Ishikawa (cell line): ENCODE measurements around the gene JMJD1C.

Experiments
- CEBPB ChIP-seq: IDR thresholded peaks from 2 replicates; pipeline ENCODE4 v1.6.1; 2012
- CREB1 ChIP-seq: IDR thresholded peaks from 2 replicates; pipeline ENCODE4 v1.6.1; 2012; ENCODE audit warnings: low read depth
- EGR1 ChIP-seq: IDR thresholded peaks from 2 replicates; pipeline ENCODE4 v1.6.1; 2012
- EP300 ChIP-seq: IDR thresholded peaks from 2 replicates; pipeline ENCODE4 v1.6.1; 2012; ENCODE audit warnings: borderline replicate concordance
- FOXM1 ChIP-seq: IDR thresholded peaks from 2 replicates; pipeline ENCODE4 v1.6.1; 2012; ENCODE audit warnings: low read depth, borderline replicate concordance
- NFIC ChIP-seq: IDR thresholded peaks from 2 replicates; pipeline ENCODE4 v1.6.1; 2012
- RAD21 ChIP-seq: IDR thresholded peaks from 2 replicates; pipeline ENCODE4 v1.6.1; 2012; ENCODE audit warnings: low read depth
- REST ChIP-seq: IDR thresholded peaks from 2 replicates; pipeline ENCODE4 v1.6.1; 2012; ENCODE audit warnings: low read depth, mild to moderate bottlenecking
- TAF1 ChIP-seq: IDR thresholded peaks from 2 replicates; pipeline ENCODE4 v1.6.1; 2012; ENCODE audit warnings: low read depth, mild to moderate bottlenecking
- TCF12 ChIP-seq: IDR thresholded peaks from 2 replicates; pipeline ENCODE4 v1.6.1; 2012; ENCODE audit warnings: low read depth
- TEAD4 ChIP-seq: IDR thresholded peaks from 2 replicates; pipeline ENCODE4 v1.6.1; 2012
- USF1 ChIP-seq: IDR thresholded peaks from 2 replicates; pipeline ENCODE4 v1.6.1; 2012
- YY1 ChIP-seq: IDR thresholded peaks from 2 replicates; pipeline ENCODE4 v1.6.1; 2012; ENCODE audit warnings: low read depth
- ZBTB7A ChIP-seq: IDR thresholded peaks from 2 replicates; pipeline ENCODE4 v1.6.1; 2012; ENCODE audit warnings: low read depth
- TF ChIP-seq, protein P1 (sequence below): IDR thresholded peaks from 2 replicates; pipeline ENCODE4 v1.6.1; 2012

JMJD1C gene

GRCh38 chr10:63462442-63462841 lies 3.3 kb downstream of the JMJD1C start:
- TF ChIP-seq CEBPB = no peak
- no peak for TF ChIP-seq NFIC
- no peak for TF ChIP-seq RAD21
- no peak for TF ChIP-seq REST
- TF ChIP-seq EGR1 = no peak
- TF ChIP-seq CREB1 = no peak
- TF ChIP-seq TAF1 = no peak
- TF ChIP-seq, protein P1, sequence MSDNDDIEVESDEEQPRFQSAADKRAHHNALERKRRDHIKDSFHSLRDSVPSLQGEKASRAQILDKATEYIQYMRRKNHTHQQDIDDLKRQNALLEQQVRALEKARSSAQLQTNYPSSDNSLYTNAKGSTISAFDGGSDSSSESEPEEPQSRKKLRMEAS = no peak
- TF ChIP-seq ZBTB7A = no peak
- no peak for TF ChIP-seq TCF12
- no peak for TF ChIP-seq TEAD4
- no peak for TF ChIP-seq YY1
- no peak for TF ChIP-seq EP300
- no peak for TF ChIP-seq FOXM1
- no peak for TF ChIP-seq USF1

DNA sequence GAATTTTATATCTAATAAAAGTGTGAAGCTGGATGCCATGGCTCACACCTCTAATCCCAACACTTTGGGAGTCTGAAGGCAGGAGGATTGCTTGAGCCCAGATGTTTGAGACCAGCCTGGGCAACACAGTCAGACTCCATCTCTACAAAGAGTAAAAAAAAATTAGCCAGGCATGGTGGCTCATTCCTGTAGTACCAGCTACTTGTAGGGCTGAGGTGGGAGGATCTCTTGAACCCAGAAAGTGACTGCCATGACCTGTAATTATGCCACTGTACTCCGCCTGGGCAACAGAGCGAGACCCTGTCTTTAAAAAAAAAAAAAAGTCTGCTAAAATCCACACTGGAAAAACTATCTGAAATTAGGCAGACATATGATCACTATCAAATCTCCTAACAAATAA lies 7.6 kb downstream of the JMJD1C start:
- TF ChIP-seq NFIC (no peak), TEAD4 (no peak), ZBTB7A (no peak), USF1 (no peak), RAD21 (no peak), CEBPB (no peak), TAF1 (no peak), EP300 (no peak), EGR1 (no peak), YY1 (no peak), REST (no peak), TCF12 (no peak), CREB1 (no peak), FOXM1 (no peak)
- TF ChIP-seq, protein P1 = no peak

DNA sequence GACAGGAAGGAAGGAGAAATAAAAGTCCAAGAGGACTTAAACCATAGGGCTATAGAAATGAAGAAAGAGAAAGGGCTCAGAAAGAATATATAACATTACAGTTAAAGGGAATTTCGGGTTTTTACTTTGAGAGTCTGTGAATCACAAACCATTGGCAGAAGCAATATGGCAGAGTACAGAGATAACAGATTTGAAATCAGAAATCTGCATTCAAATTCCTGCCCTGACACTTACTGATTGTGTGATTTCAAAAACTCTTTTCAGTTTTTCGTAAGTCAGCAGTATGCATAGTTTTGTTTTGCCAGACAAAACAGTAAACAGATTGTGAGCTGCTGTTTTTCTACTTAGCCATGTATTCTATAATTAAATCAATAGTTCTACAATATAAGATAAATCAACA lies 8.2 kb downstream of the JMJD1C start:
- TF ChIP-seq REST = no peak
- TF ChIP-seq RAD21 = no peak
- TF ChIP-seq NFIC = no peak
- TF ChIP-seq EP300 = no peak
- TF ChIP-seq TCF12 = no peak
- TF ChIP-seq, protein P1 = no peak
- no peak for TF ChIP-seq ZBTB7A
- TF ChIP-seq CEBPB = no peak
- no peak for TF ChIP-seq CREB1
- TF ChIP-seq YY1 = no peak
- no peak for TF ChIP-seq FOXM1
- no peak for TF ChIP-seq TEAD4
- TF ChIP-seq EGR1 = no peak
- TF ChIP-seq USF1 = no peak
- no peak for TF ChIP-seq TAF1
